DMS53 (cell line): ENCODE results near the gene KIF26B.

Experiments used
- DNase-seq: peaks from one replicate; lab custom pipeline; 2025; lab: John Stamatoyannopoulos, UW

The KIF26B gene

DNA sequence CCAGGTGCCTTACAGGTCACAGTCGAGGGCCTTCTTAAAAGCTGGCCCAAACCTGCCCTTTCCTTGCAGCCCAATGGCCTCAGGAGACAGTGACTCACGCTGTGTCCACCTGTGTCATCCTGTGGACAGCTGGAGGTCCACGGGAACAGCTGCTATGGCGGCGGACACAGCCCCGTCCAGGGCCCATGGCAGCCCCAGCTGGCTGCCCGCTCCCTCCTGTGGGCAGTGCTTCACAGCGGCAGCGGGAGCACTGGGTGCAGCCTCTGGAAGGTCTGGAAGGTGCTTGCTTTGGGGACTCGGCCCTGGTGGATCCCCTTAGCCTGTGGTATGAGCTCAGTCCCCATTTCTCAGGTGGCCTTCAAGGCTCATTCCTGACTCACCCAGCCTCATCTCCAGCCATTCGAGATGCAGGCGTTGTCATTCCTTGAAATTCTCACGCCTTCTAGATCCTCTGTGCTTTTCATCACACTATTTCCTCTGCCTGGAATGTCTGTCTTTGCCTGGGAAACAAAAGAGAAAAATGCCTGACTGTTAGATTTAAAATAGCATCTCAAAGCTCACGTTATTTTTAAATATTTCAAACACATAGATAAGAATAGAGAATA lies 86.8 kb downstream of the KIF26B start:
- DNase-seq, result peak; percentile 29

DNA sequence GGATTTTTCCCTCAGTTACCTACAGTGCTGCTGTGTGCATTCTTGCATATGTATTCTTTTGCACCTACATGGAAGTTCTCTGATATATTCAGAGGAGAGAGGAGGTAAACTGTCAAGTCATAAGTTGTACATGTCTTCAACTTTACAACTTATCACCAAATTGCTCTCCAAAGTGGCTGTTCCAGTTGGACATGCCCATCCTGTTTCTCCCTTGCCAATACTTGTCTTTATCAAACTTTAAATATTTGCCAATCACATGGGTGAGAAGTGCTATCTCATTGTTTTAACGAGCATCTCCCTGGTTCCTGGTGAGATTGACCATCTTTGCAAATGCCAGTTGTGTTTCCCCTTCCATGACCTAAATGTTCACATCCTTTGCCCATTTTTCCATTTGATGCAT lies 88.2 kb downstream of the KIF26B start:
- no peak for DNase-seq

DNA sequence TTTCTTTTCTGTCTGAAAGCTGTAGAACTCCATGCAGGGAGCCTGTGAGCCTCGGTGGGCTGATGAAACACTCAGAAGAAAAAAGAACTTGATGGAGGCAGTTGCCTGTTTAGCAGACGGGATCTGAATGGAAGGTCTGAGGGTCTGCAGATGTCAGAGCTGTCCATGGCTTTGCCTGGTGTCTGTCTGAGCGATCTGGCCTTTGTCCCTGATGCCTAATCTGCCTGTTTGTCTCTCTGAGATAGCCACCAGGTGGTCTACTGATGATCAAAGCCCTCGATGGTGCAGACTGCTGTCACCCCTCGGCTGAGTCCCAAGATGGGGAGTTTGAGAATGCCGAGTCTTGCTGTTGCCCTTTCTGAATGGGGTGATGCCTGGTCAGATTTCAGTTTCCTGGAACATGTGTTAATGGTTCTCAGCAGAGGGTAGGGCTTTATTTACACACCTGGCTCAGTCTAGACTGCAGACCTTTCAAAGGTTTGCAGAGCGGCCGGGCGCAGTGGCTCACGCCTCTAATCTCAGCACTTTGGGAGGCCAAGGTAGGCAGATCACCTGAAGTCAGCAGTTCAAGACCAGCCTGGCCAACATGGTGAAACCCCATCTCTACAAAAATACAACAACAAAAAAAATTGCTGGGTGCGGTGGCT lies 90.4 kb downstream of the KIF26B start:
- peak; percentile 96 for DNase-seq

DNA sequence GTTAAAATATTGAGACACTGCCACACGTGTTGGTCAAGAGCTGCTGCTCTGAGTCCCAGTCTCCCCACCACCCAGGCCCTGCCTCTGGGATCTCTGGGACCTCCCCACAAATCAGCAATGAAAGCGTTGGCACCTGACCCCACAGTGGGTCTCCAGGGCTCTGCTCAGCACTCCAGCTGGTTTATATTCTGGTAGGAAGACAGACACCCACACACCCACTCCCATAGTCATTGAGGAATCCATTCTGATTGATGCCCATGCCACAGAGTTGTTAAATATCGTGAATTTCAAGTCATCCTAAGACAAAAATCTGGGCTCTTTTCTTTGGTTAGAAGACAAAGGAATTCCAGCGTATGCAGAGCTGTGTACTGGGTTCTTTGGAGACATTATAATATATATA lies 91.6 kb downstream of the KIF26B start:
- no peak for DNase-seq

DNA sequence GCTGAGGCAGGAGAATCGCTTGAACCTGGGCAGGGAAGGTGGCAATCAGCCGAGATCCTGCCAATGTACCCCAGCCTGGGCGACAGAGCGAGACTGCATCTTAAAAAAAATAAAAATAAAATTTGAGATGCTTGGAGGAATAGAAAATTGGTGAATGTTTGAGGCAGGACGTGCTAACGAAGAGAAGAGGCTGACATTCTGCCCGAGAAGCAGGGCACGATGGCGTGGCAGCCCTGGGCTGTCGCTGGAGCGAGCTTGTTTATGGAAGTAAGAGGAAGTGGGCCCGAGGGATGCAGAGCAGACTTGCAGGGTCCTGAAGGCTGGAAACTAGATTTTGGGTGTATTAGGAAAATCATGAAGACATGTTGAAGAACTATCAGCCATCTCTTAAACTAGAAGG lies 92.6 kb downstream of the KIF26B start:
- DNase-seq, result no peak

DNA sequence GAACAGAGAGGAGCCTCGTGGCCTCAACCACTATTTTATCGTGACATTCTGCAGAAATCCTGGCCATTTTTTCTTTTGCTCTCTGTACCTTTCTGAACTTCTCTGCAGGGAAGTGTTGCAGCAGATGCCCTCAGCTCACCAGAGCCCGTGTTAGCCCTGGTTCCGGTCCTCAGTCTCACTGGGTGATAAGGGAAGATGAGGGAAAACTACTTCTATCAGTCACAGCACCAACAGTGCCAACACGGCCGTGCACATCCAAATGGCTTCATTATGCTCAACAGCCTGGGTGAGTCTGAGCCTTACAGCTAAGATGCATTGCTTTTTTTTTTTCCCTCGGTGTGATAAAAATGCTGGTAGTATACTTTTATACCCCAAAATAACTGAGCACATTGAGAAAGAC lies 93.0 kb downstream of the KIF26B start:
- no peak for DNase-seq

DNA sequence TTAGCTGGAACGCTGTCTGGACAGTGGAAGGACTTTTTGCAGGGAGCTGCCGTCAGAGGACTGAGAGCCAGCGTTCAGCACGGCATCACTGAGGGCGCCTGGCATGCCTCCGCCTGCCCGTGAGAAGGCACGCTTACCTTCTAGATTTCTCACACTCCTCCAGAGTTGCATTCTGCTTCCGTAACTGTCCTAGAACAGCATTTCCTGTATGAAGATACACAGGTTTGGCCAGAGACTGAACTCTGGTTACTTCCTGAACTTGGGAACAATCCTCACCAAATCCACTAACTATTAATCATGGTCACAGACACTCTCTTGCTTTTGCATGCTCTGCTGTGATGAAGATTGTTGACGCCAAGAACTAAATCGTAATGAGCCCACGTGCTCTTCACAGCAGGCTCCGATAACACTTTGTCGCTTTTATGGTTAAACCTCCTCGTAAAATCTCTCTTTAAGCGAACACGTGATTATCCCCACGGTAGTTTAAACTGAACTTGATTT lies 93.5 kb downstream of the KIF26B start:
- DNase-seq, result no peak

DNA sequence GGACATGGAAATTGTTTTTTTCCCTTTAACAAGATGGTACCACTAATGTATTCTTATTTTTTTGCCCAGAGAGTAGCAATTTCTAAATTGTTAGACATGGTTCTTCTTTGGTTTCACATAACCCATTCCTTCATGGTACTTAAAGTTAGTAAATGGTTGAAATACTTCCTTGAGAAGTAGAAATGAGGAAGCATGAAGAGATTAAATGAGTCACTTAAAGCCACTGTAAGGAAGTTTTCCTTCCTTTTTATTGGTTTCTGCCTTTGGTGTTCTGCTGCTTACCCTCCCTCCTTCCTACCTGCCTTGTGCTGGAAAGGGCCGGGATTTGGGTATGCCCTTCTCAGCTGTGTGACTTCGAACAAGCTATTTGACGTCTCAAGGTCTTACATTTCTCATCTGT lies 101.0 kb downstream of the KIF26B start:
- no peak for DNase-seq

DNA sequence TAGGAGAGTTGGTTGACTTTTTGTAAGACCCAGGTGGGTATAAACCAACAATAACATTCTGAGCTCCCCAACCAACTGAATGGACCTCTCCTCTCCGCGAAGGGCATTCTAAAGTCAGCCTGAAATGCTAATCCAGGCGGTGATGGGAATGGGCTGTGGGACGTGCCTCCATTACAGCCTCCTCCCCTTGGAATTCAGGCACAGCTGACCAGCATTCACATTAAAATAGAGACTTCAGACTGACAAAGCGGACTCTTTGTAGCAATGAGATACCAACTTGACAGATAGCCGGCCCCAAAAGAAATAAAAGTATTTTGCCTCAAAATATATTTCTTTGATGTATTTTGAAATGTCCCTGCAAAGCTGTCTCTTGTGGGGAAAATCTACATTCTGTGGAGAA lies 101.7 kb downstream of the KIF26B start:
- no peak for DNase-seq

DNA sequence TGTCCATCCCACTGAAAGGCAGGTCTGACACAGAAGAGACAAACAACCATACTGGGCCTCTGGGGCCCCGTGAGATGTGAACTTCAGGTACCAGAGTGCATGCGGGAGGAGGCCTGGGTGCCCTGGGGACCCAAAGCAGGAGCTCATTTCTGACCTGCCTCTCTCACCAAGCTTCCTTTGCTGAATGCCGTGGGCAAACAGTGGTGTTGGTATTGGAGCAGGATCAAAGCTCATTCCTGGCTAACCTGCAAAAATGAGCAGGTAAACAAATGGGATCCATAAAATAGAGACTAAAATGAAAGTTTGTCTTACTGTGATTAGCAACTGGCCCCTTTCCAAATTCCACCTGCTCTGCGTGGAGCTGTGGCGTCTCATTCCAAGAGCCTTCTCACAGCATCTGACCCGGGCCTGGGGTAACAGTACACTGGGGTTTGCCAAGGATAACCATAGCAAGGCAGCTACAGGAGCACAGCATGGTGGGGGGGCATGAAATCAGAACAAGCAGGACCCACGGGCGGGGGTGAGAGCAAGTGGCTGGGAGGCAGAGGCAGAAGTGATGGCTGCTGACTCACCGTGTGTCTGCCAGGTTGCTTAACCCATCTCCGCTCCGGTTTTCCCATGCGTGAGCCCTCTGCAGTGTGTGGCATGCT lies 103.6 kb downstream of the KIF26B start:
- DNase-seq, result peak; percentile 49

DNA sequence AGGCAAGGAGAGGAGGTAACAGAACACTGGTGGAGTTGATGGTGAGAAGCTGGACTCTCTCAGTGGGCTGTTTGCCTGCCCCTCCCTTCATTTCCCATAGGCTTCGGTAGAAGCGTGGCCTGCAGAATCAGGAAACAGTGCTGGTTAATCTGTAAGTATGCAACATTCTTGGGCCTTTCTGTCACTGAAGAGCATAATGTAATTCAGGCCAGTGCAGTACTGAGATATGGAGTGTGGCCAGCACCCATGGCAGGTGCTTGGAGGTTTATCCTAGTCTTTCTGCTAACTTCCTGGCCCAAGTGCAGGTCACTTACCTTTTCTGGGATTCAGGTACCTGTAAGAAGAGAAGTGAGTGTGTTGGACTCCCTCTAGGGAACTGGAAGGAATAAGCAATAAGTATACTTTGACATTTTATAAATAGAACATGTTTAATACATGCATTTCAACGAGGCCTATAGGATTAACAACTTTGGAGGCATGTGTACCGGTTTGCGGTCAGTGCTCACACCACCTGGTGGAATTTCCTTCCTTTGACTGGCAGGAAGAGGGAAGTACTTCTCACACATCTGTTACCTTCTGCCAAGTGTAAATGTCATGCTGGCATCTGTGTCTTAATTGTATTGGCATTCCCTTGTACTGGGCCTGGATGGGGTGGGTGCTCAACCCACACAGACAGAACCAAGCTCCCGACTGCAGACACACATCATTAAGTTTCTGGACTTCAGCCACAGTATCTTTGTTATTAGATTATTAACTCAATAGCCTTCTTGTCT lies 105.5 kb downstream of the KIF26B start:
- peak; percentile 31 for DNase-seq

DNA sequence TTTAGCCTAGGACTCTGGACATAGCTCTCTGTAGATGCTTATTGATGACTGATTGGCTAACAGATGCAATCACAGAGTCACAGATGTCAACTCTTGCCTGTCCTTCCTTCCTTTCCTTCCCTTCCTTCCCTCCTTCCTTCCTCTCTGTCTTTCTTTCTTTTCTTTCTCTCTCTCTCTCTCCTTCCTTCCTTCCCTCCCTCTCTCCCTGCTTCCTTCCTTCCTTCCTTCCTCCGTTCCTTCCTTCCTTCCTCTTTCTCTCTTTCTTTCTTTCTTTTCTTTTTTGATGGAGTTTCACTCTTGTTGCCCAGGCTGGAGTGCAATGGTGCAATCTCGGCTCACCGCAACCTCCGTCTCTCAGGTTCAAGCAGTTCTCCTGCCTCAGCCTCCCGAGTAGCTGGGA lies 106.1 kb downstream of the KIF26B start:
- no peak for DNase-seq

DNA sequence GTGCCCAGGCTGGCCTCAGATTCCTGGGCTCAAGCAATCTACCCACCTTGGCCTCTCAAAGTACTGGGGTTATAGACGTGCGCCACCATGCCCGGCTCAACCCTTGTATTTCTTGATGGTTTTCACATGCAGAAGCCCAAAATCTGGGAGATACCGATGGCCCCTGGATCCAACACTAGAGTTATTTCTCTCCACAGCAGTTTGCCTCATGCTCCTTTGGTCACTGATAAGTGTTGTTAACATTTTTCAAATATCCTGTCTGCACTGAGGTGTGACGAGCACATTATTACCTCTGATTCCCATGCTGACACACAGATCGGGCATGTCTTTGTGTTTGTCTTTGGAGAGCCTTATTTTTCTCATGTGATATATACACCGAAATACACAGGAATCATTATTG lies 107.0 kb downstream of the KIF26B start:
- peak; percentile 32 for DNase-seq

DNA sequence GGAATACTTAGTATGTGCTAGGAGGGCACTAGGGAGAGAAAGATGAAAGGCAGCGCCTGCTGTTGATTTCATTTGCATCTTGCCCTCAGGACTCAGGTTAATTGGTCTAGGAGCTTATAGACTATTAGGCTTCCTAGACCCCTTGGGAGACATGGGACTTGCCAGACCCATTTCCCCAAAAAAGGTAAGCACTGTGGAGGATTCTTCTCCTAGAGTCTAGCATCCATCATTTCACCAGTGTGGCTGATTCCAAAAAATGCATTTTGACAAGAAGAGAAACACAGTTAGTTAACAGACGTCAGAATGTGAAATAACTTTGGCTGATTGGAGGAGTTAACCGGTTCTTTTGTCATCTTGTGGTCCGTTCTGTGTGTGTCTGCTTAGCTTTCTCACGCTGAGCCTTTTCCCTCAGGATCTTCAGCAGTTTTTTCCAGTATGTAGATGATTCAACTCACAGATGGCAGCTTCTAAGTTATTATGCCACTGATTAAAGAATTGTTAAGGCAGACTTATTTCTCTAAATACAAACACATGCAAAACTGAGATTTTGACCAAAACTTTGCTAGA lies 108.8 kb downstream of the KIF26B start:
- no peak for DNase-seq

DNA sequence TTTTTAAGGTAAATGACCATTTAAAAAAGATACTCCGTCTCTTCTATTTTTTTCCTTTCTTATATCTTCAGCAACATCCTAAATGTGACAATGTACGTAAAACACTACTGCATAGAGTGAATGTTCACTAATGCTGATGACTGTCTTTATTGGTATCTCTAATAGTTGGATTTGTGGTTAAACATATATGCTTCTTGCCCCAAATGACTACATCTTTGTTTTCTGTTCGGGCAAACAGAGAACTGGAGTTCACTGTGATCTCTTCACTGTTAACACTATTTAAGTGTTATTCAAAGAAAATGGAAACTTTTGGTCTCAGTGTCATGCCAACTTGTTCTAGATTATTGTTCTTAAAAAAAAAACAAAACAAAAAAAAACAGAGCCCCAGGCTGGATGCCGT lies 109.4 kb downstream of the KIF26B start:
- DNase-seq, result no peak

DNA sequence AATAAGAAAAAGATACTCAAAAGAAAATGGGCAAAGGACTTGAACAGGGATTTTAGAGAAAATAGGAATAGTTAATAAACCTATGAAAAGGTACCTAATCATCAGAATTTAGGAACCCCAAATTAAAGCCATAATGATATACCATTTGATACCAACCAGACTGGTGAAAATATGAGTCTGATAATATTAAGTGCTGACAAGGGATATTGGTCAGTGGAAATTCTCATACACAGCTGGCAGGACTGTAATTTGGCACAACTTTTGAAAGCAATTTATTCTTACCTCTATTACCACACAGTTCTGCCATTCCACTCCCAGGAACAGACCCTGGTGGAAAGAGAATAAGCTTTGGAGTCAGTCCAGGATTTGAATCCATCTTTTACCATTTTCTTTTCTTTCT lies 111.3 kb downstream of the KIF26B start:
- no peak for DNase-seq

DNA sequence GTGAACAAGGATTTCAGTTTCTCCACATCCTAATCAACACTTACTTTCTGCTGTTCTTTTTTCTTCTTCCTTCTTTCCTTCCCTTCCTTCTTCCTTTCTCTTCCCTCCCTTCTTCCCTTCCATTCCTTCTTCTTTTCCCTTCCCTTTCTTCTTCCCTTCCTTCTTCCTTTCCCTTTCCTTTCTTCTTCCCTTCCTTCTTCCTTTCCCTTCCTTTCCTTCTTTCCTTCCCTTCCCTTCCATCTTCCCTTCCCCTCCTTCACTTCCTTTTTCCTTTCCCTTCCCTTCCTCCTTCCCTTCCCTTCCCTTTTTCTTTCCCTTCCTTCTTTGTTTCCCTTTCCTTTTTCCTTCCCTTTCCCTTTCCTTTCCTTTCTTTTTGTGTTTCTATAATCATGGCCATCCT lies 115.3 kb downstream of the KIF26B start:
- no peak for DNase-seq

DNA sequence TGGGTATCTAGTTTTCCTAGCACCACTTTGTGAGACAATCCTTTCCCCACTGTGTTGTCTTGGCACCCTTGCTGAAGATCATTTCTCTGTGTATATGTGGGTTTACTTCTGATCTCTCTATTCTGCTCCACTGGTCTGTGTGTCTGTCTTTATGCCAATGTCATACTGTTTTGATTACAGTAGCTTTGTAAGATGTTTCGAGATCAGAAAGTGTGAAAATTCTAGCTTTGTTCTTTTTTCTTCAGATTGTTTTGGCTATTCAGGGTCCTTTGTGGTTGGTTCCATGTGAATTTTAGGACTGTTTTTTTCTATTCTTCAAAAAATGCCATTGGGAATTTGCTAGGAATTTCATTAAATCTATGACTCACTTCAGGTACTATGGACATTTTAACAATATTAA lies 116.2 kb downstream of the KIF26B start:
- no peak for DNase-seq

DNA sequence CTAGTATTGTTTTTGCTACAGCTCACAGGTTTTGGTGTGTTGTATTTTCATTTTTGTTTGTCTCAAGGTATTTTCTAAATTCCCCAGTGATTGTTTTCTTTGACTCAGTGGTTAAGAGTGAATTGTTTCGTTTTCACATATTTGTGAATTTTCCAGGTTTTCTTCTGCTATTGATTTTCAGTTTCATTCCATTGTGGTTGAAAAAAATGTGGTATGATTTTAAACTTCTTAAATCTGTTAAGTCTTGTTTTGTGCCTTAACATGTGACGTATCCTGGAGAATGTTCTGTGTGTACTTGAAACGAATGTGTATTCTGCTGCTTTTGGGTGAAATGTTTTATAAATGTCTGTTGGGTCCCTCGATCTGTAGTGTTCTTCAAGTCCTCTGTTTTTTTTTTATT lies 117.9 kb downstream of the KIF26B start:
- DNase-seq, result no peak

DNA sequence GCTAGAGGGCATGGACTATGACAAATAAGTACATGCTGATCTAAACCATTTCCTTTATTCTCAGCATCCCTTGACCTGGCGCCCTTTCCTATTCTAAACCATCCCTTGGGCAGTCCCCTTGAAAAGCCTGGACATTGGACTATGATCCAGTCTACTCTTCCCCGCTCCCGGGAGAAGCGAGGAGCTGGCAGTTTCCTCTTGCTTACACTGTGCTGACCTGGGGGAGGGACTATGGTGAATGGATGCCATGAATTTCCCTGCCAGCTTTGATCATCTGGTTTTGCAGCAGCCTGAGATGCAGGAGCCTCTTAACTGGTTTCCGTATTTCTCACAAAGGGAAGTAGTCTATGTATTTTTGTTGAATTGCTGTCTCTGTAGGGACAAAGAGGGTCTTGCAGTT lies 121.7 kb downstream of the KIF26B start:
- DNase-seq, result no peak

DNA sequence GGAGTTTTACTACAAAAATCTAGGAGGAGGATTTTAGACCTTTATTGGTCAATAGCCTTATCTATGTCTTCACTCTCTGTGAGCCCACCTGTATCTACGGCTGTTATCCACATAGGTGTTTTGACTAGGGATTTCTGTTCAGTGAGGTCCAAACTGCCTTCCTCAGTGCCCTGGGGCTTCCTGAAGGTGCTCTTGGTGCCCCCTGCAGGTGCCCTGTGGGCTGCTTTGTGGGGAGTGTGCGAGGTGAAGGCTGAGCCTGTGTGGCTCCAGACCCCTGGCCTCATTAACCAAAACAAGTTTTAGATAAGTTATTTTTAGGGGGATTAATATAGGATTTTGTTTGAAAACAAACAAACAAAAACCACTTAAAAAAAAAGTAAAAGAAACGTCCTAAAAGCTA lies 122.5 kb downstream of the KIF26B start:
- peak; percentile 64 for DNase-seq

DNA sequence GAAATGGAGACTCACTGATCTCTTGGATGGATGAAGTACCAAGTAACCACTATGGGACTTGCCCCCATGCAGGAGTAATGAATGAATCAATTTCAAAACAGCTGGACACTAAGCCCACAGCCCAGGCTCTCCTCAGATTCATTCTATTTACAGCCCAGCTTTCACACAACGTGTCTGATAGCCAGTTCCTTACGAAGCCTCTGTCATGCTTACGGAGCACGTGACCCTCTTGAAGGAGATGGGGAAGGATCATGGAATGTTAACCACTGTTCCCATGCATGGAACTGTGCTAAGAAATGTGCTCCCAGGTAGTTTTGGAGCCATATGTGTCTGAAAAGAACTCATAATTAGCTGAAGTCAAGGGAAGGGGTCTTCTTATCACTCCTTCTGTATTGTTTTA lies 124.1 kb downstream of the KIF26B start:
- no peak for DNase-seq
